Right lobe of liver (tissue), 6 donors: Measurements from ENCODE around the gene STRAP. TPM values are rescaled to one million over a fixed set of nuclear protein-coding genes. Genes with fewer than 3 reads are reported as not detected.

ENCODE experiments used
- ATAC-seq, 4 donors: fragments of 200-7000 bp; cut with Tn5 transposase; one replicate each; pipeline ENCODE4 v1.9.1; 2020; ENCODE audit warnings: mild to moderate bottlenecking in 4 of 4, moderate library complexity in 4 of 4
- DNase-seq, 3 donors: peaks; one replicate each; pipeline ENCODE4 v3.0.0-alpha.2; 2020
- H3K27ac ChIP-seq, 3 donors: fragments of 200-600 bp; one replicate each; pipeline ENCODE4 v1.8.0; 2022
- H3K27me3 ChIP-seq, 2 donors: fragments of 200-600 bp; one replicate each; pipeline ENCODE4 v1.8.0; 2022
- H3K36me3 ChIP-seq, 4 donors: fragments of 200-600 bp; sonication (generic) in 1 of 4; one replicate each; pipeline versions ENCODE4 v1.5.1 to v1.8.0; 2017 to 2022; ENCODE audit warnings: control low read depth in 1 of 4
- H3K4me1 ChIP-seq, 4 donors: fragments of 200-600 bp; sonication (generic) in 1 of 4; one replicate each; pipeline versions ENCODE4 v1.5.1 to v1.8.0; 2017 to 2022; ENCODE audit warnings: control low read depth in 1 of 4
- H3K4me3 ChIP-seq, 3 donors: fragments of 200-600 bp; one replicate each; pipeline ENCODE4 v1.8.0; 2022
- H3K9me3 ChIP-seq, 4 donors: fragments of 200-600 bp; sonication (generic) in 1 of 4; one replicate each; pipeline versions ENCODE4 v1.5.1 to v1.8.0; 2017 to 2022; ENCODE audit warnings: control low read depth in 1 of 4
- POLR2A ChIP-seq: fragments of 450-650 bp; IDR thresholded peaks from one replicate; pipeline ENCODE4 v1.6.1; 2017; ENCODE audit warnings: antibody characterized with exemption, mild to moderate bottlenecking
- WGBS: methylation state at CpG from one replicate; pipeline ENCODE4 v1.1.6; 2018; ENCODE audit warnings: low coverage, low lambda C conversion rate; ENCODE audit not compliant: insufficient coverage; ENCODE audit errors: missing lambda C conversion rate; 5-methylcytosine and 5-hydroxymethylcytosine counted together
- intact Hi-C, 2 donors: fragments of 100-400 bp; cut with DNase I; formaldehyde crosslinking; loops; one replicate each; pipeline versions ENCODE4 v1.11.2 to v1.14.1; 2022
- total RNA-seq, 6 experiments: library from RNA; depleted of rRNA in 2 of 6; stranded (reverse); fragments of >200 nt in 2 of 6; fragmentation: NEBNext Ultra II Directional in 3 of 6; extraction: Animal tissue kit (Norgen Biotek cat#: 25700) in 3 of 6; gene quantifications; one replicate each; pipeline versions ENCODE4 v1.1.0 to v1.2.4, GENCODE V29; 2016 to 2023
- TF ChIP-seq, protein P1 (sequence below), 4 donors: fragments of 200-600 bp in 3 of 4; fragments of 450-650 bp in 1 of 4; IDR thresholded peaks; one replicate each; pipeline versions ENCODE4 v1.5.1 to v1.8.0; 2016 to 2022; ENCODE audit warnings: antibody characterized with exemption in 4 of 4, mild to moderate bottlenecking in 2 of 4
- donor health status: DM: no; HTN: yes; CAD: no.
- donor health status: DM: no; HTN: no; CAD: no.
- donor health status: DM: no; HTN: no; CAD: no.
- donor health status: DM: no; HTN: yes; CAD: no.
- donor health status: DM: no; HTN: yes; CAD: no.

Gene STRAP
- total RNA-seq, 6 experiments from 2014 or later, result 41.3 to 53.5 (median 43.0) TPM

- 93% methylated on average over 3 of the region's 3 CpGs for WGBS
- no peak for DNase-seq
- TF ChIP-seq, protein P1, sequence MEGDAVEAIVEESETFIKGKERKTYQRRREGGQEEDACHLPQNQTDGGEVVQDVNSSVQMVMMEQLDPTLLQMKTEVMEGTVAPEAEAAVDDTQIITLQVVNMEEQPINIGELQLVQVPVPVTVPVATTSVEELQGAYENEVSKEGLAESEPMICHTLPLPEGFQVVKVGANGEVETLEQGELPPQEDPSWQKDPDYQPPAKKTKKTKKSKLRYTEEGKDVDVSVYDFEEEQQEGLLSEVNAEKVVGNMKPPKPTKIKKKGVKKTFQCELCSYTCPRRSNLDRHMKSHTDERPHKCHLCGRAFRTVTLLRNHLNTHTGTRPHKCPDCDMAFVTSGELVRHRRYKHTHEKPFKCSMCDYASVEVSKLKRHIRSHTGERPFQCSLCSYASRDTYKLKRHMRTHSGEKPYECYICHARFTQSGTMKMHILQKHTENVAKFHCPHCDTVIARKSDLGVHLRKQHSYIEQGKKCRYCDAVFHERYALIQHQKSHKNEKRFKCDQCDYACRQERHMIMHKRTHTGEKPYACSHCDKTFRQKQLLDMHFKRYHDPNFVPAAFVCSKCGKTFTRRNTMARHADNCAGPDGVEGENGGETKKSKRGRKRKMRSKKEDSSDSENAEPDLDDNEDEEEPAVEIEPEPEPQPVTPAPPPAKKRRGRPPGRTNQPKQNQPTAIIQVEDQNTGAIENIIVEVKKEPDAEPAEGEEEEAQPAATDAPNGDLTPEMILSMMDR (IDR thresholded peaks at IDR 0.05), result no peak
- TF ChIP-seq POLR2A, result no peak
Measured at GRCh38 chr12:15851919-15852318, 30.3 kb upstream of the STRAP start.

DNA sequence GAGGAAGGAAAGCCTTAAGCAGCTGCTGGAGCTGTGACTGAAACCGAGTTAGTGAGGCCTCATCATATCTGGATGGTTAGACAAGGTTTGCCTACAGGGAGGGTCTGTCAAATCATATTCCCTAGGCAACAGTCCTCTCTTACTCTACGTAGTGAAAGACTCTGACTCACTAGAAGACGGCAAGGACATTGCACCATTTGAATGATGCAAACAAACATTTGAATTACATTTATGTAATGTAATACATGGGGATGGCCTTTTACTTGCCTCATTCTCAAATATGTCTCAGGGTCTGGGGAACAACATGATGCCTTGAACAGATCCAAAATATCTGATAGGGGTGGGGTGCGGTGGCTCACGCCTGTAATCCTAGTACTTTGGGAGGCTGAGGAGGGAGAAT is 29.8 kb upstream of the STRAP start:
- no peaks in the 10 kb centered on the region for H3K27me3 ChIP-seq
- 86% methylated on average over 5 of the region's 5 CpGs for WGBS
- H3K27ac ChIP-seq, result no peak overlapping the region
- intact Hi-C loops, result loop anchor here in 1 of 2 donors (10.0 kb wide), 1 partner anchor 258 kb away; no protein-coding TSS in a partner anchor
- H3K36me3 ChIP-seq, result no peaks in the 10 kb centered on the region
- peaks cover 0 to 11% (median 2%) of the 10 kb centered on the region in 4 donors for H3K4me1 ChIP-seq
- no peak for ATAC-seq
- no peak for DNase-seq
- no peak for TF ChIP-seq POLR2A
- TF ChIP-seq, protein P1 (IDR thresholded peaks at IDR 0.05), result no peak
- no peaks in the 10 kb centered on the region for H3K9me3 ChIP-seq
- no peak overlapping the region for H3K4me3 ChIP-seq

More at GRCh38 chr12:15851919-15852318, 30.3 kb upstream of the STRAP start:
- peaks cover 0 to 11% (median 2%) of the 10 kb centered on the region in 4 donors for H3K4me1 ChIP-seq
- H3K27me3 ChIP-seq, result no peaks in the 10 kb centered on the region
- no peaks in the 10 kb centered on the region for H3K36me3 ChIP-seq
- no peaks in the 10 kb centered on the region for H3K9me3 ChIP-seq
- ATAC-seq, result no peak
- intact Hi-C loops, result loop anchor here in 1 of 2 donors (10.0 kb wide), 1 partner anchor 257 kb away; no protein-coding TSS in a partner anchor
- H3K27ac ChIP-seq, result no peak overlapping the region
- no peak overlapping the region for H3K4me3 ChIP-seq

GRCh38 chr12:15853877-15854276 is 28.3 kb upstream of the STRAP start:
- H3K4me3 ChIP-seq, result no peak overlapping the region
- H3K27ac ChIP-seq, result no peak overlapping the region
- no peaks in the 10 kb centered on the region for H3K36me3 ChIP-seq
- intact Hi-C loops, result loop anchor here in 1 of 2 donors (10.0 kb wide), 1 partner anchor 259 kb away; no protein-coding TSS in a partner anchor
- no peak for DNase-seq
- H3K27me3 ChIP-seq, result no peaks in the 10 kb centered on the region
- H3K4me1 ChIP-seq, result peaks cover 0 to 11% (median 2%) of the 10 kb centered on the region in 4 donors
- no peak for TF ChIP-seq POLR2A
- TF ChIP-seq, protein P1 (IDR thresholded peaks at IDR 0.05), result no peak
- no peak for ATAC-seq
- WGBS, result 79% methylated on average over 3 of the region's 4 CpGs
- no peaks in the 10 kb centered on the region for H3K9me3 ChIP-seq

GRCh38 chr12:15854916-15855315 is 27.3 kb upstream of the STRAP start:
- Histone ChIP-seq H3K9me3 (no peaks in the 10 kb centered on the region), H3K27me3 (no peaks in the 10 kb centered on the region), H3K4me3 (no peak overlapping the region), H3K36me3 (no peaks in the 10 kb centered on the region), H3K27ac (no peak overlapping the region), H3K4me1 (peaks cover 0 to 11% (median 2%) of the 10 kb centered on the region in 4 donors)
- intact Hi-C loops, result loop anchor here (5.0 to 10.0 kb wide), 2 partner anchors 260 to 268 kb away; no protein-coding TSS in a partner anchor
- 86% methylated on average over 1 of the region's 1 CpG for WGBS
- TF ChIP-seq, protein P1 (IDR thresholded peaks at IDR 0.05), result no peak
- TF ChIP-seq POLR2A, result no peak
- no peak for ATAC-seq
- DNase-seq, result no peak
